GM18526 (cell line): Measurements from ENCODE around the gene EFNA1.

Experiments used
- POLR2A ChIP-seq: IDR thresholded peaks from 3 replicates; pipeline ENCODE4 v1.6.1; 2011; ENCODE audit not compliant: insufficient read length; ENCODE audit errors: extremely low read depth

EFNA1 gene

GRCh38 chr1:155127105-155127966, at the start of gene EFNA1:
TSS of gene EFNA1 (plus strand) at chr1:155127876. CDS start at chr1:155127978, 102 bp downstream.
- no peak for TF ChIP-seq POLR2A

GRCh38 chr1:155078469-155079209, 49.0 kb upstream of the EFNA1 start, which contains the start of gene EFNA3:
TSS of gene EFNA3 (plus strand) at chr1:155078837. CDS start at chr1:155078942, 105 bp downstream.
- TF ChIP-seq POLR2A, result no peak

GRCh38 chr1:155079210-155079486, 48.5 kb upstream of the EFNA1 start:
- no peak for TF ChIP-seq POLR2A

DNA sequence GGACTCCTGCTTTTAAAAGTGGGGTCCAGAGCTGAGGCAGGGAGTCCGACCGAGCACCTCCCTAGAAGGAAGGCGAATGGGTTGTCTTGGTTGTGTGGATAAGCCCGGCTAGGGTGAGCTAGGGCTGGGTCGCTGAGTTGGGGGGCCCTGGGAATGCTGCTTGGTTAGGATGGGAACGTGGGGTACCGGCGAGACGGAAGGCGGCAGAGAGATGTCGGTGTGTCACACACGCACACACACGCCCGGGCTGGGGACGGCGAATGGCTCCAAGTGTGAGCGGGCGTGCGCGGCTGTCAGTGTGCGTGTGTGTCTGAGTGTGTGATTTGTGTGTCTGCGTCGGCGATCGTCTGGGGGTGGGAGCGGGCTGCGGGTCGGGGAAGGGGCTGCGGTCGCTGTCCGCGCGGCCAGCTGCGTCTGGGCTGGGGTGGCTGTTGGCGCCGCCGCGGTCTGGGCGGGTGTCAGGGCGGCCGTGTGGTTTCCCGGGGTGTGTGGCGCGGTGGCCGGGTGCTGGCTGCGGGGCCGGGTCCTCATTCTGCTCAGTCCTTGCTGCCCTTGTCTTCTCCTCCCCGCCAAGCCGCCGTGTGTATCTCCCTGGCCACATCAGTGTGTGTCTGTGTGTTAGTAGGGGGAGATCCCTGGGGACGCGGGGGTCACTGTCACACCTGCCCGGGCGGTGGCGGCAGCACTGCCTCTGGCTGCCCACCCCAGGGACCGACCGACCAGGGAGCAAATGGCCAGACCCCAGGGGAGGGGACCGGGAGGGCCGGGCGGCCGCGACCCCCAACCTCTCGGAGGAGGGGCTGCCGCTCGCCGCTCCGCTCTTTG, 48.0 kb upstream of the EFNA1 start:
- TF ChIP-seq POLR2A, result no peak

GRCh38 chr1:155080312-155081228, 47.1 kb upstream of the EFNA1 start:
- no peak for TF ChIP-seq POLR2A

- no peak for TF ChIP-seq POLR2A
Measured at GRCh38 chr1:155081472-155082300, 46.0 kb upstream of the EFNA1 start.

DNA sequence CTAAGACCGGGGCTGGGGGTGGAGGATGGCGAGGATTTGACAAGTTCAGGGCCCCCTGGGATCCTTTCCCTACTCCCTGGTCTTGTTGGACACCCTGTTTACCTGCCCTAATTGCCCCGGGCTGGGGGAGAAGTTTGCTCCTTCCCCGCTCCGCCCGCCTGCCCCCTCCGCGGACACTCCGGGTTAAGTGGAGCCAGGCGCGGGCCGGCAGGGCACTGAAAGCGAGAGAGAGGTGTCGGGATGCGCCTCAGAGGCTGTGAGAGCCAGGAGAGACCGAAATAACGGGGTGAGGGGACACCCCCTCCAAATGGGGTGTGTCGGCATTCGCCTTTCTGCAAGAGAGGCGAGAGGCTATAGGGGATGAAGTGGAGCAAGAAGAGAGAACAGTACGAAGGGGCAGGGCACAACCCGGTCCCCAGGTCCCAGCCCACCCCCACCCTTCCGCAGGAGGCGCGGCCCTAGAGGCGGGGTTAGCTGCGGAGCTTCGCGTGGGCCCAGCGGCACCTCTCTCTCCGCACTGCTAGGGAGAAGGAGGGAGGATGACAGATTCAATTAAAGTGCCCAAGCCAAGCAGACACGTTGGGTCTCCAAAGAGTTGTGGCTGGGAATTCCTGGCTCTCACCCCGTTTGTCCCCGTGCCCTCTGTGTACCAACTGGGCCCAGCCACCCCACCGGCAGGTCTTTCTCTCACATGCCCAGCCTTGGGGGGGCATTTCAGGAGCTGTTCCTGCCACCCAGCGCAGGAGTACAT, 45.2 kb upstream of the EFNA1 start:
- no peak for TF ChIP-seq POLR2A

DNA sequence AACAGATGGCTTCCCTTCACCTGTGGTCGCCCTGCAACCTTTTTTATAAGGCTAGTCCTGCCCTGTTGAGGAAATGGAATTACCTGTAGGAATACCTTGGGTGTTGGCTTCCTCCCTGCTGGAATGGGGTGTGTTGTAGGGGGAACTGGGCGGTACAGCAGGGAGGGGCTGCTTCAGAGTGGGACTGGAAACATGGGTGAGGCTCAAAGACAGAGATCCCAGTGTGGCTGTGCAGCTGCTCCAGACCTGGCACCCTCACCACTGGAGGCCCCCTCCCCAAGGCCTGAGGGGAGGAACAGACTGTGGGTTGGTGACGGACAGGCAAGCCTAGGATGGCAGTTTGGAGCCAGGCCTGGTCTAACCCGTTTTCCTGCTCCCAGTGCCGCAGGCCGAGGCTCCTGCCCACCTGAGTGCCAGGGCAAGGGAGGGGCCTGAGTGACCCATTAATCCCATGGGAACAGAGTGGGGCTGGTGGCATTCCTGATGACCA, 44.6 kb upstream of the EFNA1 start:
- TF ChIP-seq POLR2A, result no peak

DNA sequence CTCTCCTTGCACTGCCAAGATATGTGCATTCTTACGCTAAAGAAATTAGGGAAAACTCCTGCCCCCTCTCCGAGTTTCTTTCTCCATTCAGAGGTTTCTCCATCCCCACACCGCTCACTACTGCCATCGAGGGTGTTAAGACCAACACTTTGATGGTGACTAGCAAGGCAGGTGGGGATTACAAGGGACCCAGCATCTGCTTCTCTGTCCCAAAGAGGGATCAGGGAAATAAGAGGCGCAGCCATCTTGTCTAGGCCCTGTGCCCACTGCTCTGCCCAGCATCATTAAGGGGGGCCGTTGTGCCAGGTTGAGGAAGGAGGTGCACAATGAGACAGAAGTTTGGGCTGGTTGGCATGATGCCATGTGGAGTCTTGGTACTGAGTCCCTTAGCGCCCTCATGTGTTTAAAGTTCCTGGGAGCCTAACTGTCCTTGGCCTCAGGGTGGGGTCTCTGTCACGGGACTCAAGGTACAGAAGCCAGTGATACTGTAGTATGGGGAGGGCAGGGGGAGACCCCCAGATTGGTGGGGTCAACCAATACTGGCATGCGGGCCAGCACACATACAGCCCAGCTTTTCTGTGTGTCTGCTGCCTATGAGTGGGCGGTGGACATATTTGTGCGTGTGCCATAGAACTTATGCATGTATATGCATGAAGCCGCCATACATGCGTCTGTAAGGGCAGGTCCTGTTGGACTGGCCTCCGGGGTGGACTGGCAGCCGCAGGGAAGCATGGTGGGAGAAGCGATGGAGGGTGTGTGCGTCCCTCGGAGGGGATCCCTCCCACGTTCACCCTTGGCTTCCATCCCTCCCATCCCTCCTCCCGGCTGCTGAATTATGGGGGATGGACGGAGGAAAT, 43.6 kb upstream of the EFNA1 start:
- no peak for TF ChIP-seq POLR2A

DNA sequence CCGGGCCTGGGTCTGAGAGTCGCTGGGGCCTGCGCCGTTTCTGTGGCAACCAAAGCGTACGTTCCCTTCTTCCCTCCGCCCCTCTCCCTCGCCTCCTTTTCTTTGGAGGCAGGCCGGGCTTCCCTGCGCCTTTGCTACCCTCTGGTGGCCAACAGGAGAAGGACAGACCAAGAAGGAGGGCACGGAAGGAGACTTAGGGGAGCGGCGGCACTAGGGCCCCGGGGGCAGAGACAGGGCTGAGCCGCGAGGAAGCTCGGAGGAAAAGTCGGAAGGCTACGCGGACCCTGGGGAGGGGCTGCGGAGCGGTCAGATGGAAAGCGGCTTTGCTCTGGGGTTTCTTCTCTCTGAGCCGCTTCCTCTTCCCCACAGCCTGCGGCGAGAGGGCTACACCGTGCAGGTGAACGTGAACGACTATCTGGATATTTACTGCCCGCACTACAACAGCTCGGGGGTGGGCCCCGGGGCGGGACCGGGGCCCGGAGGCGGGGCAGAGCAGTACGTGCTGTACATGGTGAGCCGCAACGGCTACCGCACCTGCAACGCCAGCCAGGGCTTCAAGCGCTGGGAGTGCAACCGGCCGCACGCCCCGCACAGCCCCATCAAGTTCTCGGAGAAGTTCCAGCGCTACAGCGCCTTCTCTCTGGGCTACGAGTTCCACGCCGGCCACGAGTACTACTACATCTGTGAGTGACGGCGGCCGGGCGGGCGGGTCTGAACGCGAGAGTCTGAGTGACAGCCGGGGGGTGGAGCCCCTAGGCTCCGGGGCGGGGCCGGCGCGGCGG, 42.8 kb upstream of the EFNA1 start:
- no peak for TF ChIP-seq POLR2A

DNA sequence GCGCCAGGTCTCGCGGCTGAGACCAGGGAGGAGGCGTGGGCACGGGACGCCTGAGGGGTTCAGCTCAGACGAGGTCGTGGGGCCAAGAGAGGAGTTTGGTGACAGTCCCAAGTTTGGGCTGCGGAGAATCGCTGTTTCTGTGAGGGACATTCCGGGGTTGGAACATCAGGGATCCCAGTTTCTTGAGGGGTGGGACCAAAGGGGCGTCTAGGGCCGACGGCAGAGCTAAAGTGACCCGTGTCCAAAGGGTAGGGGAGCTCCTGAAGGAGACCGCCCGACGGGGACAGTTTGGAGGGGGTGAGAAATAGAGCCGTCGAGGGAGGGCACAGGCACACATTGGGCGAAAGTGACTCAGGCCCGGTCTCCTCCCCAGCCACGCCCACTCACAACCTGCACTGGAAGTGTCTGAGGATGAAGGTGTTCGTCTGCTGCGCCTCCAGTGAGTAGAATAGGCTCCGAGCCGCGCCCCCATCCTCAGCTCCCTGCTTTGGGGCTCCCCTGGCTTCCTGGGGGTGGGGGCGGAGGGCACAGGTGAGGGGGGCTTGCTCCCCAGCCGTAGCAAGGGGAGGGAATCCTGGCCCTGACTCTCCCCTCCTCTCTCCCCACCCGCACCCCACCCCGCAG, 42.1 kb upstream of the EFNA1 start:
- TF ChIP-seq POLR2A, result no peak
